HUES64 (cell line): ENCODE results near the gene DIAPH1.
A peak's percentile ranks its signal among the peaks of the same experiment; 100 is the strongest.

Source experiments
- H3K27ac ChIP-seq: 2 replicates; pipeline ENCODE4 v1.7.0; 2013; ENCODE audit warnings: low read depth, low read length, inconsistent platforms
- H3K27me3 ChIP-seq: 2 replicates; pipeline ENCODE4 v1.6.1; 2013; ENCODE audit warnings: mild to moderate bottlenecking, low read length; ENCODE audit not compliant: insufficient read depth
- H3K36me3 ChIP-seq: 2 replicates; pipeline ENCODE4 v1.6.1; 2013; ENCODE audit warnings: mild to moderate bottlenecking, low read length; ENCODE audit not compliant: insufficient read depth
- H3K4me1 ChIP-seq: 2 replicates; pipeline ENCODE4 v1.6.1; 2013; ENCODE audit warnings: mild to moderate bottlenecking, low read length, moderate library complexity; ENCODE audit not compliant: insufficient read depth
- H3K4me3 ChIP-seq: 2 replicates; pipeline ENCODE4 v1.5.1; 2013; ENCODE audit warnings: mild to moderate bottlenecking, low read length, moderate library complexity
- H3K9ac ChIP-seq: 2 replicates; pipeline ENCODE4 v1.6.1; 2013; ENCODE audit warnings: mild to moderate bottlenecking, low read depth, low read length
- H3K9me3 ChIP-seq: 2 replicates; pipeline ENCODE4 v1.6.1; 2013; ENCODE audit warnings: low read depth, low read length; ENCODE audit not compliant: insufficient read depth
- WGBS: fragments of 150-250, 120-280 bp; methylation state at CpG from one replicate; pipeline ENCODE4 v1.1.7; 2013; ENCODE audit warnings: missing lambda C conversion rate; 5-methylcytosine and 5-hydroxymethylcytosine counted together

Gene DIAPH1

DNA sequence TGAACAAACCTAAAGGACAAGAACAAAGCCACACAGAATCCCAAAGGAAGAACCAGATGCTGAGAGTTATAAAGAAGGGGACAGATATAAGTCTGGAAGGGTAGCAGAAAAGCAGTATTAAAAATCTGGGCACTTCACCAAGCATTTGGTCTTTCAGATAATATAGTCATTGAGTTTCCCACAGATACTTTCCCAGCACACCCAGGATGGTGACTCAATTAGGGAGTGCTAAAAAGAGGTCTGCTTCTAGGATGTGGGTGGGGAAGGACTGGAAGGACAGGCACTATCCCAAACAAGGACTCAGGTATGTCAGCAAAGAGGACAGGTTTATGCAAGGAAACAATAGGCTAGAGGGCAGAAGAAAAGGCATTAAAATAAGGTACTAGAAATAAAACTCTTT, 59.3 kb downstream of the DIAPH1 start:
- H3K4me1 ChIP-seq, result peaks cover 35% of the 10 kb centered on the region
- H3K9me3 ChIP-seq, result no peaks in the 10 kb centered on the region
- peak overlapping the region; percentile 7; the same call in 1 of the 2 replicates for H3K9ac ChIP-seq
- peak overlapping the region; percentile 97 for H3K27ac ChIP-seq
- H3K36me3 ChIP-seq, result peaks cover 43% of the 10 kb centered on the region; the same call in 1 of the 2 replicates
- no peaks in the 10 kb centered on the region for H3K27me3 ChIP-seq
- H3K4me3 ChIP-seq, result no peak overlapping the region

DNA sequence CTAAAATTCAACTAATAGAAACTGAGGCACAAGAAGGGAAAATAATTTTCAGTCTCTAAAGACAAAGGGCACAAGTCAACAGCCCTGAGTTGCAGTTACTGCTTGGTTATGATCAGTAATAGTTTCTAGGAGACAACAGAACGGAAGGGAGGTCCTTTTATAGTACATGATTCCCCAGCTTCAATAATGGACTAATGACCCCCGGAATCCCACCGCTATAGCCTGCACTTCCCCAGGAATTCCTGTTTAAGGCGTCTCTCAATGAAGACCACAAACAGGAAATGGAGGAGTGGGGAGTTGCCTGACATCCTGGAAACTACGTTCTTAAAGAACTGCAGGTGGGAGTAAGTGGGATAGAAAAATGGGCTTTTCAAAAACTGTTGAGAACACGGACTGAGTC, 60.6 kb downstream of the DIAPH1 start:
- Histone ChIP-seq H3K36me3 (peaks cover 35% of the 10 kb centered on the region; the same call in 1 of the 2 replicates), H3K27me3 (no peaks in the 10 kb centered on the region), H3K4me1 (peaks cover 35% of the 10 kb centered on the region), H3K4me3 (no peak overlapping the region; the same call in 1 of the 2 replicates), H3K9ac (peak overlapping the region; percentile 8; the same call in 1 of the 2 replicates), H3K27ac (peak overlapping the region; percentile 76), H3K9me3 (no peaks in the 10 kb centered on the region)
- 44% methylated on average over 6 of the region's 6 CpGs for WGBS

DNA sequence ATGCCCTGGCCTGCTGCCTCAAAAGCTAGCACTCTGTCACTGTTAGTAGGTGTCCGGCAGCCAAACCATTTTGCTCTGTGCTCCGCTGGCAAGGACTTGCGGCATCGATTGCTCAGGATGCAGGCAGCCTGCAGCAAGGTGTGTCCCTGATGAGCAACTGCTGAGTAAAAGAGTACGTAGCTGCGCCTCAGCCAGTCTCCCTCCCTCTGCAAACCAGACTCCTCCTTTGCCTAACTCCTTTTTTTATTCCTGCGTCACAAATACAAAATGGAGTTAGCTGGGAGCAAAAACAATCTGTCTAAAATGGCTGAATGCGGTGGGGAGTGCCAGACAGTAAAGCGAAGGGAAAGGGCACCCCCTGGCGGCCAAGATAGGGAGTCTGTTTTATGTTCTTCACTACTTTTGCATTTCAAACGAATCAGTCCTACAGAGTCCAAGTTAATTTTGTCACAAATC, 61.1 kb downstream of the DIAPH1 start:
- H3K4me3 ChIP-seq, result peak overlapping the region; percentile 38
- peak overlapping the region; percentile 76 for H3K27ac ChIP-seq
- H3K4me1 ChIP-seq, result peaks cover 35% of the 10 kb centered on the region
- H3K27me3 ChIP-seq, result no peaks in the 10 kb centered on the region
- H3K9ac ChIP-seq, result peak overlapping the region; percentile 72
- WGBS, result 46% methylated on average over 11 of the region's 11 CpGs
- H3K36me3 ChIP-seq, result peaks cover 31% of the 10 kb centered on the region; the same call in 1 of the 2 replicates
- H3K9me3 ChIP-seq, result no peaks in the 10 kb centered on the region

DNA sequence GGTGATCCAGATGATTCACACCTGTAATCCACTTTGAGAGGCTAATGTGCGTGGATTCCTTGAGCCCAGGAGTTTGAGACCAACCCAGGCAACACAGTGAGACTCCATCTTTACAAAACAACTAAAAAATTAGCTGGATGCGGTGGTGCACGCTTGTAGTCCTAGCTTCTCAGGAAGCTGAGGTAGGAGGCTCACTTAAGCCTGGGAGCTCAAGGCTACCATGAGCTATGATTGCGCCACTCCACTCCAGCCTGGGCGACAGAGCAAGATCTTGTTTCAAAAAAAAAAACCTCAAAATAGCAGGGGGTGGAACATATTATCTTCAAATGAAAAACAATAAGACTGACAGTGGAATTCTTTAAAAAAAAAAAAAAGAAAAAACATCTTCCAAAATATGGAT, 70.9 kb downstream of the DIAPH1 start:
- WGBS, result 98% methylated on average over 3 of the region's 5 CpGs
- Histone ChIP-seq H3K36me3 (peaks cover 61% of the 10 kb centered on the region), H3K4me1 (no peaks in the 10 kb centered on the region), H3K9me3 (peaks cover 18% of the 10 kb centered on the region), H3K27ac (no peak overlapping the region), H3K4me3 (no peak overlapping the region), H3K9ac (no peak overlapping the region), H3K27me3 (no peaks in the 10 kb centered on the region)

DNA sequence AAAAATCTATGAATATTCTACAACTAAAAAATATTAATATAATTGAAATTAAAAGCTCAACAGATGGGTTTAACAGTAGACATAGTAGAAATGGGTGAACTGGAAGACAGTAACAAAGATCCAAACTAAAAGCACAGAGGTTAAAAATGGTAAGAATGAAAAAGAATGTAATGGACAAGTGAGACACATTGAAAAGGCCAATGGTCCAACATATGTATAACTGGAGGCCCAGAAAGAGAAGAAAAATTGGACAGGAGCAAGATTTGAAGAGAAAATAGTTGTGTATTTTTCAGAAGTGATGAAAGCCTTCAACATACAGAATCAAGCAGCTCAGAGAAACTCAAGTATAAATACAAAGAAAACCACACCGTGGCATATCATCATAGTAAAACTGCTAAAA, 71.3 kb downstream of the DIAPH1 start:
- 100% methylated on average over 1 of the region's 1 CpG for WGBS
- no peak overlapping the region for H3K4me3 ChIP-seq
- H3K36me3 ChIP-seq, result peaks cover 63% of the 10 kb centered on the region
- H3K9ac ChIP-seq, result no peak overlapping the region
- H3K9me3 ChIP-seq, result peaks cover 18% of the 10 kb centered on the region
- H3K4me1 ChIP-seq, result no peaks in the 10 kb centered on the region
- H3K27ac ChIP-seq, result no peak overlapping the region
- H3K27me3 ChIP-seq, result no peaks in the 10 kb centered on the region

DNA sequence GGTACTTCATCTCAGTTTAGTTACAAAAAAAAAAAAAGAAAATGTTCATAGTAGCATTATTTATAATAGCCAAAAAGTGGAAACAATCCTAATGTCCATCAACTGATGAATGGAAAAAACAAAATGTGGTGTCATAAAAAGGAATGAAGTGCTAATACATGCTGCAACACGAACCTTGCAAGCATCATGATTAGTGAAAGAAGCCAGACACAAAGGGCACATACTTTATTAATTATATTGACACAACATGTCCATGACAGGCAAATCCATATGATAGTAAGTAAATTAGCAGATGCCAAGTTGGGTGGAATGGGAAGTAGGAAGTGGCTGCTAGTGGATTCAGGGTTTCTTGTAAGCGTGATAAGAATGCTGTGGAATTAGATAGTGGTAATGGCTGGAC, 75.7 kb downstream of the DIAPH1 start:
- no peak overlapping the region for H3K27ac ChIP-seq
- no peak overlapping the region for H3K9ac ChIP-seq
- 94% methylated on average over 2 of the region's 2 CpGs for WGBS
- no peak overlapping the region for H3K4me3 ChIP-seq
- H3K36me3 ChIP-seq, result peaks cover 39% of the 10 kb centered on the region
- H3K9me3 ChIP-seq, result peaks cover 7% of the 10 kb centered on the region
- no peaks in the 10 kb centered on the region for H3K27me3 ChIP-seq
- H3K4me1 ChIP-seq, result no peaks in the 10 kb centered on the region

DNA sequence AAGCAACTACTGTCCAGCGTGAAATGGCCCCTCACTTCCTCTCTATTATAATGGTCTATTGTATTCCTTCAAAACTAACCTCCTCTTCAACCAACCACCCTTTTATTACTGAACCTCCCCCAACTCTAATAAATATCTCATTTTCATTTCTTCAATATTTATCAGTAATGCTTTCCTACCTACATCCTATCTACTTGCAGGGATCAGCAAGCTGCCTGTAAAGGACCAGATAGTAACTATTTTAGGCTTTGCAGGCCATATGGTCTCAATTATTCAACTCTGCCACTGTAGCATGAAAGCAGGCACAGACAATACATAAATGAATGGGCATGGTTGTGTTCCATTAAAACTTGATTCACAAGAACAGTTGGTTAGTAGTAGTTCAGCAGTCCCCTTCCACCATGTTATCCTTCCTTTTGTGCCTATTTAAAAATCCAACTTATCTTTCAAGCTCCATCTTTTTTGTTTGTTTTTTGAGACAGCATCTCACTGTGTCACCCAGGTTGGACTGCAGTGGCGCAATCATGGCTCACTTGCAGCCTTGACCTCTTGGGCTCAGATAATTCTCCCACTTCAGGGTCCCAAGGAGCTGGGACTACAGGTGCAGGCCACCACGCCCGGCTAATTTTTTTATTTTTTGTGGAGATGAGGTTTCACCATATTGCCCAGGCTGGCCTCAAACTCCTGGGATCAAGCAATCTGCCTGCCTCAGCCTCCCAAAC, 84.1 kb downstream of the DIAPH1 start:
- Histone ChIP-seq H3K27me3 (no peaks in the 10 kb centered on the region), H3K9ac (no peak overlapping the region), H3K9me3 (no peaks in the 10 kb centered on the region), H3K27ac (no peak overlapping the region), H3K4me3 (no peak overlapping the region), H3K4me1 (no peaks in the 10 kb centered on the region), H3K36me3 (peaks cover 35% of the 10 kb centered on the region)
- 94% methylated on average over 4 of the region's 4 CpGs for WGBS

DNA sequence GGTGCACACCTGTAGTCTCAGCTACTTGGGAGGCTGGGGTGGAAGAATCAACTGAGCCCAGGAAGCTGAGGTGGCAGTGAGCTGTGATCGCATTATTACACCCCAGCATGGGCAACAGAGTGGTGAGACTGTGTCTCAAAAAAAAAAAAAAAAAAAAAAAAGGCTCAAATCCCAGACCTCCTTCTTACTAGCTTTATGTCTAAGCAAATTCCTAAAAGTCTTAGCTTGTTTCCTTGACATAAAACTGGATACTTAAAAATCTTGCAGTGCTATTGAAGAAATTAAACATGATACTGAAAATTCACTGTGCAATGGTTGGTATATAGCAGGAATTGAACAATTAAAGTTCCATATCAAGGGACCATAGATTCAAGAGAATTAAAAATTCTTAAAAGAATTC, 84.9 kb downstream of the DIAPH1 start:
- Histone ChIP-seq H3K4me1 (no peaks in the 10 kb centered on the region), H3K4me3 (no peak overlapping the region), H3K36me3 (peaks cover 42% of the 10 kb centered on the region), H3K9ac (no peak overlapping the region), H3K27ac (no peak overlapping the region), H3K27me3 (no peaks in the 10 kb centered on the region), H3K9me3 (no peaks in the 10 kb centered on the region)
- 100% methylated on average over 1 of the region's 1 CpG for WGBS

DNA sequence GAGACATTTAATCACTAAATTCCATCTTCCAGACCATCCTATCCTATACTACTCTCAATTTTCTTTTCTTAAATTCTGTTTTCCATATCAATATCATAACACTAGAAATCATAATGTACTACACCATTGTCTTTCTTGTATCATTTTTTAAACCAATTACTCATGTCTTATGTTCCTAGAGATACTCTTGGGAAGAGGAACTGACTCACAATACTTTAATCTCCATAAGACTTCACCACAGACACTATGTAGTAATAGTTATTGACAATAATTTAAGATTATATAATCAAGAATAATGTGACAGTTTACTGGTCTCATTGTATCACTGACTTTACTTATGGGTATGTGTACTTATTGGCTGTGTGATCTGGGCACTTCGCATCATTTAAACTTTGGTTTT, 86.1 kb downstream of the DIAPH1 start:
- 94% methylated on average over 1 of the region's 1 CpG for WGBS
- Histone ChIP-seq H3K27ac (no peak overlapping the region), H3K4me3 (no peak overlapping the region), H3K4me1 (no peaks in the 10 kb centered on the region), H3K27me3 (no peaks in the 10 kb centered on the region), H3K9ac (no peak overlapping the region), H3K36me3 (peaks cover 54% of the 10 kb centered on the region), H3K9me3 (no peaks in the 10 kb centered on the region)

DNA sequence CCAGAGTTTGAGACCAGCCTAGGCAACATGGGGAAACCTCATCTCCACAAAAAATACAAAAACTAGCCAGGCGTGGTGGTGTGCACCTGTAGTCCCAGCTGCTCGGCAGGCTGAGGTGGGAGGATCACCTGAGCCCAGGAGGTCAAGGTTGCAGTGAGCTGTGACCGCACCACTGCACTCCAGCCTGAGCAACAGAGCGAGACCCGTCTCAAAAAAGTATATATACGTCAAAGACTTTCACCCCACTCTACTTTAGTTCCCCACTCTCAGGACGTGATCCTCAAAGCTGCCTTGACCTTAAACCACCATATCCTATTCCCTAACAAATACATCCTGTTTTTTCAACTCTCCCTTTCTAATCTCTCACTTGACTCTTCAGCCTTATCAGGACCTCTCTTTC, 88.9 kb downstream of the DIAPH1 start:
- no peaks in the 10 kb centered on the region for H3K9me3 ChIP-seq
- H3K4me1 ChIP-seq, result peaks cover 9% of the 10 kb centered on the region; the same call in 1 of the 2 replicates
- H3K9ac ChIP-seq, result no peak overlapping the region
- no peak overlapping the region for H3K27ac ChIP-seq
- peaks cover 73% of the 10 kb centered on the region for H3K36me3 ChIP-seq
- WGBS, result 94% methylated on average over 7 of the region's 7 CpGs
- H3K27me3 ChIP-seq, result no peaks in the 10 kb centered on the region
- H3K4me3 ChIP-seq, result no peak overlapping the region

DNA sequence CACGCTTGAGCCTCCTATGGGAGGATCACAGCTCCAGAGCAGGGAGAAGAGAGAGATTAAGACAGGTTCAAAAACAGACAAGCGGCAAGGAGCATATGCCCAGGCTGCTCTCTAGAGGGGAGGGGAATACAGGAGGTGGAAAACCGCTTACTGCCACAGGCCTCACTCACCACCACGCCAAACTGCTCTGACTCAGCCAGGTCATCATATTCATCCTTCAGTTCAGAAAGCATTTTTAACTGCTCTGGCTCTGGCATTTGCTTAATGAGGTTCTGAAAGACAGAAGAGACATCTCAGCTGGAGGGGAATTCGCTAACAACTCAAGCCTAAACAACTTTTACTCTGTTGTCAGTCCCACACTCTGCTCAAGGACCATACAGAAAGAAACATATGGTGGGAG, 89.8 kb downstream of the DIAPH1 start:
- no peak overlapping the region for H3K4me3 ChIP-seq
- H3K9ac ChIP-seq, result no peak overlapping the region
- peaks cover 68% of the 10 kb centered on the region for H3K36me3 ChIP-seq
- no peaks in the 10 kb centered on the region for H3K27me3 ChIP-seq
- H3K27ac ChIP-seq, result no peak overlapping the region
- WGBS, result 83% methylated on average over 5 of the region's 5 CpGs
- H3K9me3 ChIP-seq, result no peaks in the 10 kb centered on the region
- H3K4me1 ChIP-seq, result peaks cover 15% of the 10 kb centered on the region
